ENCODE data around the gene OTX2.

The OTX2 gene

DNA sequence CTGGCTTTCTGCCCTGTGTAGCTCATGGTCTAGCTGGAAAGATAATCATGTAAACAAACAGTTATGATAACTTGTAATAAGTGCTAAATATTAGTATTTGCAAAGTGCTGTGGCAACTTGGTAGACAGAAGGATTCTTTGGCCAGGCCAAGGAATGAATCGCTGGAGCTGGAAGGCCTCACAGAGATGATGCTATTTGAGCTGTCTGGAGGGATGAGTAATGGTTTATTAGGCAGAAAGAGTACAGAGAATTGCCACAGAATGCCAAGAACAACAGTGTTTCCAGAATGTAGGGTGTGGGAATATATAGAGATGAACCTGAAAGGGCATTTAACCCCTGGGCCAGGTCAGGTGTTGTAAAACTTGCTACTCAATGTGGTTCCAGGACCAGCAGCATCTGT lies 27.6 kb downstream of the OTX2 start:
- POLR2A ChIA-PET = no interaction called here
- H3K27ac ChIP-seq (ENCODE audit: extremely low read depth, low read depth, low read length) = no peak overlapping the region
- TF ChIP-seq, protein P1, sequence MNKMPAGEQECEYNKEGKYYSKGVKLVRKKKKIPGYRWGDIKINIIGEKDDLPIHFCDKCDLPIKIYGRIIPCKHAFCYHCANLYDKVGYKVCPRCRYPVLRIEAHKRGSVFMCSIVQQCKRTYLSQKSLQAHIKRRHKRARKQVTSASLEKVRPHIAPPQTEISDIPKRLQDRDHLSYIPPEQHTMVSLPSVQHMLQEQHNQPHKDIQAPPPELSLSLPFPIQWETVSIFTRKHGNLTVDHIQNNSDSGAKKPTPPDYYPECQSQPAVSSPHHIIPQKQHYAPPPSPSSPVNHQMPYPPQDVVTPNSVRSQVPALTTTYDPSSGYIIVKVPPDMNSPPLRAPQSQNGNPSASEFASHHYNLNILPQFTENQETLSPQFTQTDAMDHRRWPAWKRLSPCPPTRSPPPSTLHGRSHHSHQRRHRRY (tag by site-specific recombination; IDR thresholded peaks at IDR 0.05) = no peak
- no peak for TF ChIP-seq ZFP3 (tag by site-specific recombination; IDR thresholded peaks at IDR 0.05; ENCODE audit: low read depth)
- peak; percentile 9; the same call in 1 of the 2 replicates for TF ChIP-seq FEZF1 (tag by site-specific recombination; IDR thresholded peaks at IDR 0.05)
- TF ChIP-seq ZNF335 (tag by site-specific recombination; conservative IDR thresholded peaks at IDR 0.05) = 0 out of 2 replicates have a peak, but pooled peaks have one; percentile 21
- no peaks in the 10 kb centered on the region for H3K36me3 ChIP-seq (ENCODE audit: control insufficient read depth in 2 of 2, insufficient read depth in 1 of 2, low read length in 2 of 2)
- no peaks in the 10 kb centered on the region for H3K9me3 ChIP-seq (ENCODE audit: control insufficient read depth, insufficient read depth, low read depth, low read length)
- no peaks in the 10 kb centered on the region for H3K4me1 ChIP-seq (ENCODE audit: control insufficient read depth, insufficient read depth, low read length)
- CTCF ChIA-PET = no interaction called here
- no peak overlapping the region for H3K4me3 ChIP-seq (ENCODE audit: low read depth, low read length)

- Histone ChIP-seq H3K4me1 (ENCODE audit: control insufficient read depth, insufficient read depth, low read length) (no peaks in the 10 kb centered on the region), H3K27ac (ENCODE audit: extremely low read depth, low read depth, low read length) (no peak overlapping the region), H3K36me3 (ENCODE audit: control insufficient read depth in 2 of 2, insufficient read depth in 1 of 2, low read length in 2 of 2) (no peaks in the 10 kb centered on the region), H3K9me3 (ENCODE audit: control insufficient read depth, insufficient read depth, low read depth, low read length) (no peaks in the 10 kb centered on the region), H3K4me3 (ENCODE audit: low read depth, low read length) (no peak overlapping the region)
- CTCF ChIA-PET = no interaction called here
- POLR2A ChIA-PET = no interaction called here
- no peak for TF ChIP-seq ZSCAN30 (tag by site-specific recombination; IDR thresholded peaks at IDR 0.05)
- TF ChIP-seq SP3 (tag by site-specific recombination; IDR thresholded peaks at IDR 0.05) = no peak
- no peak for TF ChIP-seq ZNF16 (tag by site-specific recombination; IDR thresholded peaks at IDR 0.05; ENCODE audit: low read depth)
- TF ChIP-seq, protein P2, sequence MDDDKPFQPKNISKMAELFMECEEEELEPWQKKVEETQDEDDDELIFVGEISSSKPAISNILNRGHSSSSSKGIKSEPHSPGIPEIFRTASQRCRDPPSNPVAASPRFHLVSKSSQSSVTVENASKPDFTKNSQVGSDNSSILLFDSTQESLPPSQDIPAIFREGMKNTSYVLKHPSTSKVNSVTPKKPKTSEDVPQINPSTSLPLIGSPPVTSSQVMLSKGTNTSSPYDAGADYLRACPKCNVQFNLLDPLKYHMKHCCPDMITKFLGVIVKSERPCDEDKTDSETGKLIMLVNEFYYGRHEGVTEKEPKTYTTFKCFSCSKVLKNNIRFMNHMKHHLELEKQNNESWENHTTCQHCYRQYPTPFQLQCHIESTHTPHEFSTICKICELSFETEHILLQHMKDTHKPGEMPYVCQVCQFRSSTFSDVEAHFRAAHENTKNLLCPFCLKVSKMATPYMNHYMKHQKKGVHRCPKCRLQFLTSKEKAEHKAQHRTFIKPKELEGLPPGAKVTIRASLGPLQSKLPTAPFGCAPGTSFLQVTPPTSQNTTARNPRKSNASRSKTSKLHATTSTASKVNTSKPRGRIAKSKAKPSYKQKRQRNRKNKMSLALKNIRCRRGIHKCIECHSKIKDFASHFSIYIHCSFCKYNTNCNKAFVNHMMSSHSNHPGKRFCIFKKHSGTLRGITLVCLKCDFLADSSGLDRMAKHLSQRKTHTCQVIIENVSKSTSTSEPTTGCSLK (tag by site-specific recombination; IDR thresholded peaks at IDR 0.05) = no peak
- TF ChIP-seq GFI1B (tag by site-specific recombination; IDR thresholded peaks at IDR 0.05) = no peak
- 0 out of 2 replicates have a peak, but pooled peaks have one; percentile 41 for TF ChIP-seq SCRT2 (tag by site-specific recombination; IDR thresholded peaks at IDR 0.05)
- TF ChIP-seq ZNF555 (tag by site-specific recombination; conservative IDR thresholded peaks at IDR 0.05) = no peak
These were observed 35.8 kb downstream of the OTX2 start for GRCh38 chr14:56774503-56774902.

- Histone ChIP-seq H3K4me3 (ENCODE audit: low read depth, low read length) (no peak overlapping the region), H3K27ac (ENCODE audit: extremely low read depth, low read depth, low read length) (no peak overlapping the region), H3K36me3 (ENCODE audit: control insufficient read depth in 2 of 2, insufficient read depth in 1 of 2, low read length in 2 of 2) (no peaks in the 10 kb centered on the region), H3K9me3 (ENCODE audit: control insufficient read depth, insufficient read depth, low read depth, low read length) (no peaks in the 10 kb centered on the region), H3K4me1 (ENCODE audit: control insufficient read depth, insufficient read depth, low read length) (no peaks in the 10 kb centered on the region)
- POLR2A ChIA-PET = no interaction called here
- CTCF ChIA-PET = no interaction called here
- no peak for TF ChIP-seq SP2 (tag by site-specific recombination; IDR thresholded peaks at IDR 0.05)
- TF ChIP-seq ZNF785 (tag by site-specific recombination; IDR thresholded peaks at IDR 0.05) = no peak
- TF ChIP-seq PATZ1 (tag by site-specific recombination; IDR thresholded peaks at IDR 0.05) = no peak
- no peak for TF ChIP-seq ZNF426 (tag by site-specific recombination; IDR thresholded peaks at IDR 0.05)
- no peak for TF ChIP-seq ZNF114 (tag by site-specific recombination; IDR thresholded peaks at IDR 0.05)
- TF ChIP-seq ZNF341 (tag by site-specific recombination; IDR thresholded peaks at IDR 0.05; ENCODE audit: low read depth) = no peak
- TF ChIP-seq, protein P3, sequence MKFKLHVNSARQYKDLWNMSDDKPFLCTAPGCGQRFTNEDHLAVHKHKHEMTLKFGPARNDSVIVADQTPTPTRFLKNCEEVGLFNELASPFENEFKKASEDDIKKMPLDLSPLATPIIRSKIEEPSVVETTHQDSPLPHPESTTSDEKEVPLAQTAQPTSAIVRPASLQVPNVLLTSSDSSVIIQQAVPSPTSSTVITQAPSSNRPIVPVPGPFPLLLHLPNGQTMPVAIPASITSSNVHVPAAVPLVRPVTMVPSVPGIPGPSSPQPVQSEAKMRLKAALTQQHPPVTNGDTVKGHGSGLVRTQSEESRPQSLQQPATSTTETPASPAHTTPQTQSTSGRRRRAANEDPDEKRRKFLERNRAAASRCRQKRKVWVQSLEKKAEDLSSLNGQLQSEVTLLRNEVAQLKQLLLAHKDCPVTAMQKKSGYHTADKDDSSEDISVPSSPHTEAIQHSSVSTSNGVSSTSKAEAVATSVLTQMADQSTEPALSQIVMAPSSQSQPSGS (tag by site-specific recombination; IDR thresholded peaks at IDR 0.05; ENCODE audit: low read depth) = no peak
- no peak for TF ChIP-seq ZNF621 (tag by site-specific recombination; IDR thresholded peaks at IDR 0.05)
- no peak for TF ChIP-seq ZNF558 (tag by site-specific recombination; IDR thresholded peaks at IDR 0.05)
- TF ChIP-seq ZNF561 (tag by site-specific recombination; IDR thresholded peaks at IDR 0.05; ENCODE audit: borderline replicate concordance) = no peak
- no peak for TF ChIP-seq YY1 (tag by site-specific recombination; IDR thresholded peaks at IDR 0.05)
- TF ChIP-seq ZNF221 (tag by site-specific recombination; IDR thresholded peaks at IDR 0.05; ENCODE audit: borderline replicate concordance) = no peak
- TF ChIP-seq IKZF3 (tag by site-specific recombination; IDR thresholded peaks at IDR 0.05) = no peak
- TF ChIP-seq ZNF2 (tag by site-specific recombination; IDR thresholded peaks at IDR 0.05) = no peak
- TF ChIP-seq ZNF248 (tag by site-specific recombination; IDR thresholded peaks at IDR 0.05) = no peak
- TF ChIP-seq ZFP41 (tag by site-specific recombination; IDR thresholded peaks at IDR 0.05; ENCODE audit: borderline replicate concordance) = no peak
These were observed 39.8 kb downstream of the OTX2 start for GRCh38 chr14:56770512-56770911.

Measured in HEK293 (cell line).